ENCODE results near the gene LRRC4B. TPM values are rescaled to one million over a fixed set of nuclear protein-coding genes. Genes with fewer than 3 reads are reported as not detected.

LRRC4B gene
- total and polyA plus RNA-seq, 2 of the 8 experiments (the other 6 are each of a cell fraction or from before 2014, with no cell fraction given) = 13.4 to 21.2 TPM

- no peak; the same call in 1 of the 2 replicates for TF ChIP-seq NRF1 (IDR thresholded peaks at IDR 0.05; ENCODE audit: low read depth, low read length)
- TF ChIP-seq SIRT6 (IDR thresholded peaks at IDR 0.05; ENCODE audit: low read length) = no peak
- peak; percentile 91 for TF ChIP-seq BRCA1 (IDR thresholded peaks at IDR 0.05; ENCODE audit: low read depth, low read length)
- TF ChIP-seq CTBP2 (IDR thresholded peaks at IDR 0.05; ENCODE audit: borderline replicate concordance, insufficient read depth, insufficient read length, low read length) = peak; percentile 62
- TF ChIP-seq SP2 (IDR thresholded peaks at IDR 0.05; ENCODE audit: low read length) = no peak
- TF ChIP-seq JUND (IDR thresholded peaks at IDR 0.05; ENCODE audit: low read length) = peak; percentile 80; the same call in 1 of the 2 replicates
- no peak for TF ChIP-seq NANOG (IDR thresholded peaks at IDR 0.05; ENCODE audit: insufficient read depth, low read depth, low read length, poor library complexity, severe bottlenecking)
- no peak for TF ChIP-seq SRF (IDR thresholded peaks at IDR 0.05; ENCODE audit: low read depth, low read length)
- no peak for TF ChIP-seq SAP30 (IDR thresholded peaks at IDR 0.05; ENCODE audit: insufficient read depth, insufficient replicate concordance, low read length)
- TF ChIP-seq MAFK (IDR thresholded peaks at IDR 0.05; ENCODE audit: low read depth, low read length) = no peak
- peak; percentile 79 for TF ChIP-seq SIX5 (IDR thresholded peaks at IDR 0.05; ENCODE audit: low read depth, low read length)
- peak; percentile 5 to 47; a peak in 1 of 4 replicates for TF ChIP-seq HDAC2 (IDR thresholded peaks at IDR 0.05; ENCODE audit: borderline replicate concordance in 1 of 2, low read depth in 2 of 2, low read length in 2 of 2)
- TF ChIP-seq ZNF274 (IDR thresholded peaks at IDR 0.05; ENCODE audit: borderline replicate concordance, extremely low read depth, low read length) = no peak
- no peak; a peak in 1 of 4 replicates for TF ChIP-seq SIN3A (conservative IDR thresholded peaks at IDR 0.05 in 1 of 2, IDR thresholded peaks at IDR 0.05 in 1 of 2; ENCODE audit: low read depth in 1 of 2, low read length in 2 of 2)
- TF ChIP-seq CEBPB (IDR thresholded peaks at IDR 0.05; ENCODE audit: low read depth, low read length) = 0 out of 2 replicates have a peak, but pooled peaks have one; percentile 20
- TF ChIP-seq GABPA (IDR thresholded peaks at IDR 0.05; ENCODE audit: borderline replicate concordance, insufficient read depth, low read length) = peak; percentile 85
- no peak for TF ChIP-seq POU5F1 (IDR thresholded peaks at IDR 0.05; ENCODE audit: low read depth, low read length)
- TF ChIP-seq KDM4A (IDR thresholded peaks at IDR 0.05; ENCODE audit: low read depth, low read length, severe bottlenecking) = peak; percentile 34
- TF ChIP-seq EP300 (IDR thresholded peaks at IDR 0.05; ENCODE audit: borderline replicate concordance in 1 of 2, low read depth in 2 of 2, low read length in 2 of 2) = no peak
- TF ChIP-seq KDM5A (IDR thresholded peaks at IDR 0.05; ENCODE audit: low read length) = no peak
These were observed 57.0 kb downstream of the LRRC4B start, which contains the start of gene JOSD2 (continued) for GRCh38 chr19:50511069-50511822.
